K562 (cell line): Measurements from ENCODE around the gene HOXC11.

Experiments used
- CCAR2 ChIP-seq: fragments of 200-400 bp; formaldehyde crosslinking; IDR thresholded peaks from 2 replicates; pipeline ENCODE4 v1.6.1; 2017; ENCODE audit warnings: mild to moderate bottlenecking, low read depth, low read length
- MYBL2 ChIP-seq, 2 experiments: fragments of 450-650 bp in 1 of 2; sonication (generic) in 1 of 2; formaldehyde crosslinking in 1 of 2; IDR thresholded peaks; 2 replicates each; pipeline versions ENCODE4 v1.6.1 to v1.8.1; 2017 to 2022; ENCODE audit warnings: borderline replicate concordance in 1 of 2, inconsistent platforms in 1 of 2, low read depth in 1 of 2, mild to moderate bottlenecking in 1 of 2, missing genetic modification reagents in 1 of 2, moderate library complexity in 1 of 2
- POLR2AphosphoS5 ChIP-seq: IDR thresholded peaks from 2 replicates; pipeline ENCODE4 v1.6.1; 2011; ENCODE audit warnings: mild to moderate bottlenecking, low read depth, low read length, moderate library complexity; ENCODE audit not compliant: control insufficient read depth, insufficient read depth
- TAF1 ChIP-seq: IDR thresholded peaks from 2 replicates; pipeline ENCODE4 v1.6.1; 2011; ENCODE audit warnings: mild to moderate bottlenecking, low read length, moderate library complexity; ENCODE audit not compliant: insufficient read depth, control insufficient read depth, severe bottlenecking; ENCODE audit errors: extremely low read depth
- TBP ChIP-seq: optimal IDR thresholded peaks from 2 replicates; pipeline ENCODE3; 2011; ENCODE audit warnings: low read depth, low read length, improper control_type of control experiment
- ZBTB1 ChIP-seq: sonication (generic); formaldehyde crosslinking; IDR thresholded peaks from 2 replicates; pipeline ENCODE4 v1.8.1; 2023; ENCODE audit warnings: missing genetic modification reagents, low read depth, mild to moderate bottlenecking, borderline replicate concordance
- TF ChIP-seq, protein P1 (sequence below): sonication (generic); formaldehyde crosslinking; IDR thresholded peaks from 2 replicates; pipeline ENCODE4 v1.4.0; 2020; ENCODE audit warnings: mild to moderate bottlenecking, missing genetic modification reagents
- TF ChIP-seq, protein P2 (sequence below), 3 experiments: IDR thresholded peaks in 2 of 3; conservative IDR thresholded peaks in 1 of 3; 2 replicates each; pipeline ENCODE4 v1.5.1; 2011 to 2012; ENCODE audit warnings: low read length in 3 of 3, mild to moderate bottlenecking in 3 of 3, control low read depth in 2 of 3, improper control_type of control experiment in 1 of 3, inconsistent platforms in 1 of 3, low read depth in 1 of 3, mixed read lengths in 1 of 3, moderate library complexity in 1 of 3; ENCODE audit not compliant: insufficient read depth in 2 of 3
- TF ChIP-seq, protein P3 (sequence below): fragments of 250-450 bp; sonication (Bioruptor Pico); IDR thresholded peaks from 2 replicates; pipeline ENCODE4 v1.8.0; 2022; ENCODE audit warnings: moderate library complexity, mild to moderate bottlenecking, inconsistent platforms
- TF ChIP-seq, protein P4 (sequence below): sonication (generic); formaldehyde crosslinking; IDR thresholded peaks from 2 replicates; pipeline ENCODE4 v1.8.1; 2023; ENCODE audit warnings: mild to moderate bottlenecking, missing genetic modification reagents
- TF ChIP-seq, protein P5 (sequence below): IDR thresholded peaks from 3 replicates; pipeline ENCODE4 v1.6.1; 2011; ENCODE audit warnings: borderline replicate concordance, mild to moderate bottlenecking; ENCODE audit not compliant: insufficient read length, insufficient read depth

DNA sequence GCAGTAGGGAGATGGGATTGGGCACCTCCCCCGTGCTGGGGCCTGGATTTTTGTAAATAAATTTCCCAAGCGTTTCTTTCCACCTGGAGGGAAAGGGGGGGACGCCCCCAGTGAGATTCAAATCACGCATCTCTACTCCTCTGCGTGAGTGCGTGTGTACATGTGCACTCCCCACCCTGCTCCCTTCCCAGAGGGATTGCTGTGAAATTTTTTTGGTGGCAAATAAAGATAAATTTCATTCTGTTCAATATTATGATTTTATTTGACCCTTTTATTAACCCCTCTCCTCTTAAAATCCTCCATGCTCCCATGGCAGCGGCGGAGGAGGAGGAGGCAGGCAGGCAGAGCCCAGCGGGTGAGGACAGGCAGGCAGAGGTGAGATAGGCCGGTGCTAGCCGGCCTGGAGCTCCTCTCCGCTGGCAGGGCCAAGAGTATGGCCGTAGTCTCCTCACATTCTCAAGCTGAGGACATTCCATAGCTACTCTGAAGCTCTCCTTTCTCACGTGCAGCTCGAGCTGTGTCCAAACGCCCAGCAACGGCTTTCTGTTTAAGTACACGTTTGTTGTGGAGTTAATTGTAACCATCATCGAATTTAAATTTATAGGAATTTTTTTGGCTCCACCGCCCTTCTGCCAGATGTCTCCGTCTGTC, 3.4 kb downstream of the HOXC11 start:
- TF ChIP-seq POLR2AphosphoS5 (no peak), TBP (no peak), TAF1 (no peak), ZBTB1 (CRISPR knock-in tag) (no peak), MYBL2 (IDR thresholded peaks at IDR 0.05; ENCODE audit: low read depth) (no peak), MYBL2 (CRISPR knock-in tag; IDR thresholded peaks at IDR 0.05; ENCODE audit: borderline replicate concordance) (no peak), CCAR2 (no peak)
- TF ChIP-seq, protein P1, sequence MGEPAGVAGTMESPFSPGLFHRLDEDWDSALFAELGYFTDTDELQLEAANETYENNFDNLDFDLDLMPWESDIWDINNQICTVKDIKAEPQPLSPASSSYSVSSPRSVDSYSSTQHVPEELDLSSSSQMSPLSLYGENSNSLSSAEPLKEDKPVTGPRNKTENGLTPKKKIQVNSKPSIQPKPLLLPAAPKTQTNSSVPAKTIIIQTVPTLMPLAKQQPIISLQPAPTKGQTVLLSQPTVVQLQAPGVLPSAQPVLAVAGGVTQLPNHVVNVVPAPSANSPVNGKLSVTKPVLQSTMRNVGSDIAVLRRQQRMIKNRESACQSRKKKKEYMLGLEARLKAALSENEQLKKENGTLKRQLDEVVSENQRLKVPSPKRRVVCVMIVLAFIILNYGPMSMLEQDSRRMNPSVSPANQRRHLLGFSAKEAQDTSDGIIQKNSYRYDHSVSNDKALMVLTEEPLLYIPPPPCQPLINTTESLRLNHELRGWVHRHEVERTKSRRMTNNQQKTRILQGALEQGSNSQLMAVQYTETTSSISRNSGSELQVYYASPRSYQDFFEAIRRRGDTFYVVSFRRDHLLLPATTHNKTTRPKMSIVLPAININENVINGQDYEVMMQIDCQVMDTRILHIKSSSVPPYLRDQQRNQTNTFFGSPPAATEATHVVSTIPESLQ (CRISPR knock-in tag), result no peak
- TF ChIP-seq, protein P2, sequence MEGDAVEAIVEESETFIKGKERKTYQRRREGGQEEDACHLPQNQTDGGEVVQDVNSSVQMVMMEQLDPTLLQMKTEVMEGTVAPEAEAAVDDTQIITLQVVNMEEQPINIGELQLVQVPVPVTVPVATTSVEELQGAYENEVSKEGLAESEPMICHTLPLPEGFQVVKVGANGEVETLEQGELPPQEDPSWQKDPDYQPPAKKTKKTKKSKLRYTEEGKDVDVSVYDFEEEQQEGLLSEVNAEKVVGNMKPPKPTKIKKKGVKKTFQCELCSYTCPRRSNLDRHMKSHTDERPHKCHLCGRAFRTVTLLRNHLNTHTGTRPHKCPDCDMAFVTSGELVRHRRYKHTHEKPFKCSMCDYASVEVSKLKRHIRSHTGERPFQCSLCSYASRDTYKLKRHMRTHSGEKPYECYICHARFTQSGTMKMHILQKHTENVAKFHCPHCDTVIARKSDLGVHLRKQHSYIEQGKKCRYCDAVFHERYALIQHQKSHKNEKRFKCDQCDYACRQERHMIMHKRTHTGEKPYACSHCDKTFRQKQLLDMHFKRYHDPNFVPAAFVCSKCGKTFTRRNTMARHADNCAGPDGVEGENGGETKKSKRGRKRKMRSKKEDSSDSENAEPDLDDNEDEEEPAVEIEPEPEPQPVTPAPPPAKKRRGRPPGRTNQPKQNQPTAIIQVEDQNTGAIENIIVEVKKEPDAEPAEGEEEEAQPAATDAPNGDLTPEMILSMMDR (IDR thresholded peaks at IDR 0.05 in 2 of 3, conservative IDR thresholded peaks at IDR 0.05 in 1 of 3; ENCODE audit: insufficient read depth in 2 of 3, low read depth in 1 of 3, low read length in 3 of 3), result no peak
- TF ChIP-seq, protein P3, sequence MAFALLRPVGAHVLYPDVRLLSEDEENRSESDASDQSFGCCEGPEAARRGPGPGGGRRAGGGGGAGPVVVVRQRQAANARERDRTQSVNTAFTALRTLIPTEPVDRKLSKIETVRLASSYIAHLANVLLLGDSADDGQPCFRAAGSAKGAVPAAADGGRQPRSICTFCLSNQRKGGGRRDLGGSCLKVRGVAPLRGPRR, result no peak
- TF ChIP-seq, protein P4, sequence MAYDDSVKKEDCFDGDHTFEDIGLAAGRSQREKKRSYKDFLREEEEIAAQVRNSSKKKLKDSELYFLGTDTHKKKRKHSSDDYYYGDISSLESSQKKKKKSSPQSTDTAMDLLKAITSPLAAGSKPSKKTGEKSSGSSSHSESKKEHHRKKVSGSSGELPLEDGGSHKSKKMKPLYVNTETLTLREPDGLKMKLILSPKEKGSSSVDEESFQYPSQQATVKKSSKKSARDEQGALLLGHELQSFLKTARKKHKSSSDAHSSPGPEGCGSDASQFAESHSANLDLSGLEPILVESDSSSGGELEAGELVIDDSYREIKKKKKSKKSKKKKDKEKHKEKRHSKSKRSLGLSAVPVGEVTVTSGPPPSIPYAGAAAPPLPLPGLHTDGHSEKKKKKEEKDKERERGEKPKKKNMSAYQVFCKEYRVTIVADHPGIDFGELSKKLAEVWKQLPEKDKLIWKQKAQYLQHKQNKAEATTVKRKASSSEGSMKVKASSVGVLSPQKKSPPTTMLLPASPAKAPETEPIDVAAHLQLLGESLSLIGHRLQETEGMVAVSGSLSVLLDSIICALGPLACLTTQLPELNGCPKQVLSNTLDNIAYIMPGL (CRISPR knock-in tag), result no peak
- TF ChIP-seq, protein P5, sequence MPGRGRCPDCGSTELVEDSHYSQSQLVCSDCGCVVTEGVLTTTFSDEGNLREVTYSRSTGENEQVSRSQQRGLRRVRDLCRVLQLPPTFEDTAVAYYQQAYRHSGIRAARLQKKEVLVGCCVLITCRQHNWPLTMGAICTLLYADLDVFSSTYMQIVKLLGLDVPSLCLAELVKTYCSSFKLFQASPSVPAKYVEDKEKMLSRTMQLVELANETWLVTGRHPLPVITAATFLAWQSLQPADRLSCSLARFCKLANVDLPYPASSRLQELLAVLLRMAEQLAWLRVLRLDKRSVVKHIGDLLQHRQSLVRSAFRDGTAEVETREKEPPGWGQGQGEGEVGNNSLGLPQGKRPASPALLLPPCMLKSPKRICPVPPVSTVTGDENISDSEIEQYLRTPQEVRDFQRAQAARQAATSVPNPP, result no peak
